Chondrocyte (in vitro differentiated cells): ENCODE data around the gene ID1. TPM values are rescaled to one million over a fixed set of nuclear protein-coding genes. Genes with fewer than 3 reads are reported as not detected.
"Not testable (repeated sequence)": the region's sequence is repeated elsewhere in the genome, so short reads cannot be mapped to it uniquely, and the experiment has no call there.

Source experiments
- DNase-seq: peaks from one replicate; pipeline ENCODE4 v3.0.0; 2021; ENCODE audit warnings: mixed read lengths, low spot score
- H3K27ac Mint-ChIP-seq: one replicate; pipeline ENCODE4 v1.8.0; 2021; ENCODE audit warnings: mild to moderate bottlenecking, moderate library complexity, mixed read lengths; ENCODE audit not compliant: unreplicated experiment
- H3K27me3 Mint-ChIP-seq: 2 replicates; pipeline ENCODE4 v1.8.0; 2021; ENCODE audit warnings: low read depth, mixed read lengths
- H3K36me3 Mint-ChIP-seq: 2 replicates; pipeline ENCODE4 v1.8.0; 2021; ENCODE audit warnings: low read depth, mixed read lengths
- H3K4me1 Mint-ChIP-seq: 2 replicates; pipeline ENCODE4 v1.8.0; 2021; ENCODE audit warnings: low read depth, mild to moderate bottlenecking, mixed read lengths
- H3K4me3 Mint-ChIP-seq: one replicate; pipeline ENCODE4 v1.8.0; 2021; ENCODE audit warnings: mild to moderate bottlenecking, moderate library complexity, mixed read lengths; ENCODE audit not compliant: unreplicated experiment
- H3K9me3 Mint-ChIP-seq: 2 replicates; pipeline ENCODE4 v1.8.0; 2021; ENCODE audit warnings: low read depth, mixed read lengths
- total RNA-seq: library from RNA; stranded (reverse); gene quantifications from 3 replicates; pipeline ENCODE4 v1.2.1, GENCODE V29; 2021
- TF ChIP-seq, protein P1 (sequence below): fragments of 200-600 bp; sonication (generic); IDR thresholded peaks from 2 replicates; pipeline ENCODE4 v1.5.0; 2021; ENCODE audit warnings: antibody characterized with exemption, mild to moderate bottlenecking, moderate library complexity

ID1 gene
- total RNA-seq, 1 donor from 2014 or later: 9.0 TPM

GRCh38 chr20:31576751-31577150 lies 28.3 kb upstream of the ID1 start:
- TF ChIP-seq, protein P1, sequence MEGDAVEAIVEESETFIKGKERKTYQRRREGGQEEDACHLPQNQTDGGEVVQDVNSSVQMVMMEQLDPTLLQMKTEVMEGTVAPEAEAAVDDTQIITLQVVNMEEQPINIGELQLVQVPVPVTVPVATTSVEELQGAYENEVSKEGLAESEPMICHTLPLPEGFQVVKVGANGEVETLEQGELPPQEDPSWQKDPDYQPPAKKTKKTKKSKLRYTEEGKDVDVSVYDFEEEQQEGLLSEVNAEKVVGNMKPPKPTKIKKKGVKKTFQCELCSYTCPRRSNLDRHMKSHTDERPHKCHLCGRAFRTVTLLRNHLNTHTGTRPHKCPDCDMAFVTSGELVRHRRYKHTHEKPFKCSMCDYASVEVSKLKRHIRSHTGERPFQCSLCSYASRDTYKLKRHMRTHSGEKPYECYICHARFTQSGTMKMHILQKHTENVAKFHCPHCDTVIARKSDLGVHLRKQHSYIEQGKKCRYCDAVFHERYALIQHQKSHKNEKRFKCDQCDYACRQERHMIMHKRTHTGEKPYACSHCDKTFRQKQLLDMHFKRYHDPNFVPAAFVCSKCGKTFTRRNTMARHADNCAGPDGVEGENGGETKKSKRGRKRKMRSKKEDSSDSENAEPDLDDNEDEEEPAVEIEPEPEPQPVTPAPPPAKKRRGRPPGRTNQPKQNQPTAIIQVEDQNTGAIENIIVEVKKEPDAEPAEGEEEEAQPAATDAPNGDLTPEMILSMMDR: no peak
- no peak for DNase-seq
- Mint-ChIP-seq H3K4me3 (no peak overlapping the region), H3K36me3 (no peaks in the 10 kb centered on the region), H3K9me3 (peaks cover 3% of the 10 kb centered on the region), H3K27ac (no peak overlapping the region), H3K27me3 (no peaks in the 10 kb centered on the region), H3K4me1 (peaks cover 20% of the 10 kb centered on the region)

DNA sequence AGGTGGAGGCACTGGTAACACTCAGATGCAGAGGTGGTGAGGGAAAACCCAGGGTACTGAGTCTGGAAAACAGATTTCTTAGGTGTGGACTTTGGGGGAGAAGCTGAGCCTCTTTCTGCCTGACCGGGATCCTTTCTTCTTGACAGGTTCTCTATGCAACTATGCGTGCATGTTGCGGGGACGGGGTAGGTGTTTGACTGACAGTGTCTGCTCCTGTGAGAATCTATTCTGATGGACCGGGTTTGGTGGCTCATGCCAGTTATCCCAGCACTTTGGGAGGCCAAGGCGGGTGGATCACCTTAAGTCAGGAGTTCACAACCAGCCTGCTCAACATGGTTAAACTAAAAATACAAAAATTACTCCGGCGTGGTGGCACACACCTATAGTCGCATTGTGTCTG lies 27.9 kb upstream of the ID1 start:
- H3K27me3 Mint-ChIP-seq: no peaks in the 10 kb centered on the region
- no peak overlapping the region for H3K27ac Mint-ChIP-seq
- TF ChIP-seq, protein P1: no peak
- no peak overlapping the region for H3K4me3 Mint-ChIP-seq
- peaks cover 3% of the 10 kb centered on the region for H3K9me3 Mint-ChIP-seq
- H3K36me3 Mint-ChIP-seq: no peaks in the 10 kb centered on the region
- DNase-seq: no peak
- H3K4me1 Mint-ChIP-seq: peaks cover 17% of the 10 kb centered on the region

DNA sequence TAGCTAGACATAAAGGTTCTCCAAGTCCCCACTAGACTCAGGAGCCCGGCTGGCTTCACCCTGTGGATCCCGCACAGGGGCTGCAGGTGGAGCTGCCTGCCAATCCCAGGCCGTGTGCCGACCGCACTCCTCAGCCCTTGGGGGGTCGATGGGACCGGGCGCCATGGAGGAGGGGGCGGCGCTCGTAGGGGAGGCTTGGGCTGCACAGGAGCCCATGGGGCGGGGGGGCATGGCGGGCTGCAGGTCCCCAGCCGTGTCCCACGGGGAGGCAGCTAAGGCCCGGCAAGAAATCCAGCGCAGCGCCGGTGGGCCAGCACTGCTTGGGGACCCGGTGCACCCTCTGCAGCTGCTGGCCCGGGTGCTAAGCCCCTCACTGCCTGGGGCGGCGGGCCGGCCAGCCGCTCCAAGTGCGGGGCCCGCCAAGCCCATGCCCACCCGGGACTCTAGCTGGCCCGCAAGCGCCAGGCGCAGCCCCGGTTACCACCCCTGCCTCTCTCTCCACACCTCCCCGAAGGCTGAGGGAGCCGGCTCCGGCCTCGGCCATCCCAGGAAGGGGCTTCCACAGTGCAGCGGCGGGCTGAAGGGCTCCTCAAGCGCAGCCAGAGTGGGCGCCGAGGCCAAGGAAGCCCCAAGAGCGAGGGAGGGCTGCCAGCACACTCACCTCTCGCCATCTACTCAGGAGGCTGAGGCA lies 26.5 kb upstream of the ID1 start:
- H3K27ac Mint-ChIP-seq: no peak overlapping the region

DNA sequence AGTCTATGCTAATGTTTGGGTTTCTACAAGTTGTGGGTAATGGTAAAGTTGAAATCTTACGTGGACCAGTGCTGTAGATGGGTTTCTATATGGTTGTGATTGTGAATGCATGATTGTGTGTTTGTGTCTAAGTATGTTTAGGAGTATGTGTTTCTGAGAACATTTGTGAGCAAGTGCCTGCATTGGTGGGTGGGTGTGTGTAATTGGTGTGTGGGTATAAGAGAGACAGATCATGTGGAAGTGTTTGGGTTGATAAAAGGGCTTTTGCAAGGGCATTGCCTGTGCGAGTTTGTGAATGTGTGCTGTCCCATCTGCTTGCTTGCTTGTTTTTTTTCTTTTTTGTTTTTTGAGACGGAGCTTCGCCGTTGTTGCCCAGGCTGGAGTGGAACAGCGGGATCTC lies 25.8 kb upstream of the ID1 start:
- DNase-seq: no peak
- Mint-ChIP-seq H3K27me3 (no peaks in the 10 kb centered on the region), H3K4me3 (no peak overlapping the region), H3K9me3 (peaks cover 3% of the 10 kb centered on the region), H3K4me1 (peaks cover under 1% of the 10 kb centered on the region), H3K36me3 (no peaks in the 10 kb centered on the region), H3K27ac (no peak overlapping the region)
- TF ChIP-seq, protein P1: no peak

More for the DNA sequence above, 26.5 kb upstream of the ID1 start:
- Mint-ChIP-seq H3K4me1 (peaks cover 7% of the 10 kb centered on the region), H3K36me3 (no peaks in the 10 kb centered on the region), H3K27me3 (no peaks in the 10 kb centered on the region), H3K4me3 (no peak overlapping the region), H3K9me3 (peaks cover 3% of the 10 kb centered on the region)
- DNase-seq: no peak
- TF ChIP-seq, protein P1: no peak

GRCh38 chr20:31579941-31580651 lies 25.0 kb upstream of the ID1 start:
- not testable (repeated sequence) for H3K4me1 Mint-ChIP-seq, H3K27me3 Mint-ChIP-seq, H3K27ac Mint-ChIP-seq, H3K9me3 Mint-ChIP-seq, H3K36me3 Mint-ChIP-seq, H3K4me3 Mint-ChIP-seq, DNase-seq

DNA sequence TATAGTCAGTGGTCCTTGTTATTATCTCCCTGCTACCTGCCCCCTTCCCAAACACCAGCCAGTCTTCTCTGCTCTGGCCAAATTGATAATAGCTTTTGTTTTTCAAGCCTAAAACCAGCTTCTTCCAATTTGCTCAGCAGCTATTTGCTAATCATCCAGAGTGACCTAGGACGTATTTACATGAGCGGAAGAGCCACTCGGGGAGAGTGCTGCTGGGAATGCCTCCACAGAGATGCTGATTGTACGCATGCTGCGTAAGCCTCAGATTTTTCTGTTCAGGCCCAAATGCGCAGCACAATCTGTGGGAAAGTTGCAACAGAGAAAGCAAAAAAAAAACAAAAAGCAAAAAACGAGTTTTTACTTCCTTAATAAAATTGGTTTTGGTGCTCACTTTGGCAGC lies 24.4 kb upstream of the ID1 start:
- Mint-ChIP-seq H3K9me3 (peaks cover 3% of the 10 kb centered on the region), H3K27me3 (no peaks in the 10 kb centered on the region), H3K4me1 (no peaks in the 10 kb centered on the region), H3K4me3 (no peak overlapping the region), H3K27ac (no peak overlapping the region), H3K36me3 (no peaks in the 10 kb centered on the region)
- TF ChIP-seq, protein P1: no peak
- no peak for DNase-seq
